NCI-H226 (cell line): ENCODE results near the gene WDR45B.
"Not testable (repeated sequence)": the region's sequence is repeated elsewhere in the genome, so short reads cannot be mapped to it uniquely, and the experiment has no call there.

ENCODE experiments used
- DNase-seq: peaks from one replicate; pipeline ENCODE4 v3.0.0-alpha.2; 2015

WDR45B gene

DNA sequence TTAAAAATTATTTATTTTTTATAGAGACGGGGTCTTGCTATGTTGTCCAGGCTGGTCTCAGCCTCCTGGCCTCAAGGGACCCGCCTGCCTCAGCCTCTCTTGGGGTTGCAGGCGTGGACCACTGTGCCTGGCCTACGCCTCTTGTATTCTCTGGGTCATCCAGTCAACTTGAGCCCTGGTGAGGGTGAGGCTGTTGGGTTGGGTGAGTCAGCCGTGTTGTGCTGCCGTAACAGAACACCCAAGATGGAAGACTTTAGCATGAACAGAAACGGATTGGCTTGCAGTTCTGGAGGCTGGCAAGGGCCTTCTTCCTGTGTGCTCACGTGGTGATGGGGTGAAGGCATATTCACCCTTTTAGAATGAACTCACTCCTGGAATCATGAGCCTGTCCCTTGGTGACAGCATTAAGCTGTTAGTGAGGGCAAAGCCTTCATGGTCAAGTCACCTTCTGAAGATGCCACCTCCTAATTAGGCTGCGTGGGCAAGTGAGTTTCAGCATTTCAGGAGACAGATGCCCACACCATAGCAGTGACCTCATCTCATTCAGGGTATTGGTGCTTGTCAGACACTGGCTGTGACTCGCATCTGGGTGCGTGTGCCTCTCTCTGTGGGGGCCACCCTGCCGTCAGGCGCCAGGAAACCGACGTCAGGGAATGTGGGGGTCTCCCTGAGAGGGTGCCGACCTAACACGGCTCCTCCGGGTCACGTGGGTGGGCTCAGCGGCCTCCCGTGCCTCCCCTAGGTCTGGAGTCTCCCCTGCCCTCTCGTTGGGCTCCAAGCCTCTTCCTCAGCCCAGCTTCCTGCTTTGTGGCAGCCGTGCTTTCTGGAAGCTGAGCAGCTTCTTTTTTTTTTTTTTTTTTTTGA is 49.8 kb downstream of the WDR45B start:
- DNase-seq, result no peak

- DNase-seq, result no peak
These were observed 51.2 kb downstream of the WDR45B start for GRCh38 chr17:82596837-82597672.

GRCh38 chr17:82596296-82596695 is 51.9 kb downstream of the WDR45B start:
- no peak for DNase-seq

DNA sequence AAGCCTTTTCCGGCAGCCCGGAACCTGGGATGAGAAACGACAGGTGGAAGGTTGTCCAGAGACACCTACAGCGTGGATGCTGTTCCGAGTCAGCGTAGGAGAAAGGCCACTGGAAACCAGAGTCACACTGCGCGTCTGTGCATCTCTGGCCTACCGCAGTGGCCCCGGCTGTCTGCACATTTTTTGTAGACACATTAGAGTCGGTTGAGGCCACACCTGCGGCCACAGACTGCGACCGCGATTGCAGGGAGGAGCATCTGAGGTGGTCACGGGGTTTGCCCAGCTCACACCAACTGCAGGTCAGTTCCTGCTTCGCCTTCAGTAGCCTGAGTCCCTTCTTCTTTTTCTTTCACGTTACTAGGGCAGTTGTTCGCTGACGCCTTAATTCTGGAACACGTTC is 52.4 kb downstream of the WDR45B start:
- DNase-seq, result no peak

DNA sequence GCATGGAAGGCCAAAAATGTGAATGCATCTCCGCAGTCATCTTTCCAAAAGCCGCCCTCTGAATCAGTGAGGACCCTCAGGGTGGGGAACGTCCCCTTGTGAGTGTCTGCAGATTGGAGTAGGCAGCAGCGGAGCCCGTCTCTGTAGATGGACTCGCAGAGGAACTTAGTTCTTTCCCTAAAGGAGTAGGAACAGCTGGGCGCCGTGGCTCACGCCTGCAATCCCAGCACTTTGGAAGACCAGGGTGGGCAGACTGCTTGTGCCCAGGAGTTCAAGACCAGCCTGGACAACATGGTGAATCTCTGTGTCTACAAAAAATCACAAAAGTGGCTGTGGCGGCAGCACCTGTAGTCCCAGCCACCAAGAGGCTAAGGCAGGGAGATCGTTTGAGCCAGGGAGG is 53.7 kb downstream of the WDR45B start:
- DNase-seq, result no peak

DNA sequence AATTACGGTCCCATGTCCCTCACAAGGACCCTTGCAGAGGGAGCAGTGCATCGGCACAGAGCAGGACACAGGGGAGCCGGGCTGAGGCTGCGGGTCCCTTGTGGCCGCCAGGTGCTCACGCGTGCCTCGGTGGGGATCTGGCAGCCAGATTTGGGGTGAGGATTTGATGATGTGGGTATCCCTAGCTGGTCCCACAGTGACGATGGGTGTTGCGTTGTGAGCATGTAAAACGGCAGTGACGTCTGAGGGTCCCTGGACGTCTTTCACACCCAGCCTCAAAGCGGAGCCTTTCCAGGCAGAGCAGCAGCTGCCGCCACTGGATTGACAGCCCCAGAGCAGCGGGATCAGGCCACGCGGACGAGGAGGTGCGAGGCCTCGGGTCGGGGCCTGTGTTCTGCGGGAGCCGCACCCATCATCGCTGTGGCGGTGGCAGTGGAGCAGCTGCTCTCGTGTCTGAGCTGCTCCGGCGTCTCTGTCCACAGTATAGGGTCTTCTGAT is 54.6 kb downstream of the WDR45B start:
- no peak for DNase-seq

GRCh38 chr17:82592767-82593589 is 55.3 kb downstream of the WDR45B start:
- DNase-seq, result peak; percentile 52

GRCh38 chr17:82592289-82592766 is 55.9 kb downstream of the WDR45B start:
- no peak for DNase-seq

DNA sequence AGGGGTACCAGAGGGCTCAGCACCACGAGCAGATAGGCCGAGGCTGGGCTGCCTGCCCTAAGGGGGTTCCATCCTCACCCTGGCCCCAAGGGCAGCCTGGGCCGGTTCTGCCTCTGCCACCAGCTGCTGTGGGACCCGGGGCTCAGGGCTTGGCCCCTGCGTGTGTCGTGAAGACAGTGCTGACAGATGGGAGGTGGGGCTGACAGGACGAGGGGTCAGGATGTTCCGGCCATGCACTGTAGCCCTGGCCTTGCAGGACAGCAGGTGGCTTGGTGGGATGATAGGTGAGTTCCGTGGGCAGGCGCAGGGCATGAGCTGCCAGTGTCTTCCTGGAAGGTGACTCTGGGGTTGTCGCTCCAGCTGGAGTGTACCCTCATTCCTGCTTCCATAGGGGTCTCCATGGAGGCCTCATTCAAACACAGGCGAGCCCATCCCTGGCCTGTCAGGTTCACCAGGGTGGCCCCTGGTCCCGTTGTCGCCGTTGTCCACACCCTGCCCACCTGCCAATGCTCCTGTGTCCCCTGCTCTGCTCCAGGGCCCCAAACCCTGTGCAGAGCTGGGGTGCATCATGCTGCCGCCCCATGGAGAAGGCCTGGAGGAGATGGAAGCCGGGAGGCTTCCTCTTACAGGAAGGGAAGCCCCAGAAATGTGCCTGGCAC is 57.2 kb downstream of the WDR45B start:
- no peak for DNase-seq

GRCh38 chr17:82590216-82590615 is 58.0 kb downstream of the WDR45B start:
- no peak for DNase-seq

- no peak for DNase-seq
These were observed 58.4 kb downstream of the WDR45B start for GRCh38 chr17:82589851-82590180.

- no peak for DNase-seq
These were observed 59.7 kb downstream of the WDR45B start for GRCh38 chr17:82588266-82589175.

DNA sequence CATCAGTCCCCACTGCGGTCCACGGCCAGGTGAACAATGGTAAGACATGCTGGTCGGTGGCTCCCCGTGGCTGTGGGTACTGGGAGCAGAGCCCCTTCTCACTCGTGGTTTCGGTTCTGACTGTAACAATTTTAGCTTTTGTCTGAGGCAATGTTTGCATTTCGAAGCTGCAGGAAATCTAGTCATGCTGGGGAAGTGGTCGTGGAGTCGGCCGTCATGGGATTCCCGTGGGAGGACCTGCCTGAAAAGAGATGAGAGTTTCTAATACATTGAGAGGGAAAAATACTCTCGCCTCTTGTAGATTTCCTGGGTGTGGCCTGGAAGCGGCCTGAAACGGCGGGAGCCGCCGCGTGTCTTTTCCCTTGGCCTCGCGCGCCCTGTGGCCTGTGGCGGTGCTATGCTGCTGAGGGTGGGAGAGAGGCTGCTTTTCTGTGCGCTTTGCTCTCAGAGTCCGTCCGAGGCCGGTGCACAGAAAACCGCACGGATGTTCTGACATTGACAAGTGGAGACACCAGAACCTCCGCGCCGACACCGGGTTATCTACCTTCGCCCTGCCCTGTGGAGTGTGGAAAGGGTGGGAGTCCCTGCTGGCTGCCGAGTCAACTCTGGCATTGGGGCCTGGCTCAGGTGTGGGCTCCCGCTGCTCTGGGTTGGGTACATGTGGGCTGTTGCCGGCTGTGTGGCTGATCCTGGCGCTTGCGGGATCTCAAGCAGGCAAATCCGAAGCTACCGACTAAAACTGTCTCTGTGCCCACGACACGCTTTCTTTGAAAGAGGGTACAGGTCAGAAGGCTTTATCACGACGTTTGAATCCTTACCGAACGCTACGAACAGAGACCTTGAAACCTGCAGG is 60.8 kb downstream of the WDR45B start:
- no peak for DNase-seq

- DNase-seq, result no peak
These were observed 61.5 kb downstream of the WDR45B start for GRCh38 chr17:82586576-82587233.

- not testable (repeated sequence) for DNase-seq
These were observed 62.2 kb downstream of the WDR45B start for GRCh38 chr17:82585935-82586575.

GRCh38 chr17:82583720-82584234 is 64.5 kb downstream of the WDR45B start:
- DNase-seq, result no peak

GRCh38 chr17:82582709-82583108 is 65.5 kb downstream of the WDR45B start:
- no peak for DNase-seq

- no peak for DNase-seq
These were observed 66.0 kb downstream of the WDR45B start for GRCh38 chr17:82582213-82582612.

GRCh38 chr17:82579969-82580368 is 68.3 kb downstream of the WDR45B start:
- DNase-seq, result not testable (repeated sequence)
